Measurements from ENCODE around the gene NPL. TPM values are rescaled to one million over a fixed set of nuclear protein-coding genes. Genes with fewer than 3 reads are reported as not detected.

NPL gene
- total RNA-seq, 1 donor from 2014 or later = 4.3 TPM

- Mint-ChIP-seq H3K27ac (ENCODE audit: unreplicated experiment) (no peak overlapping the region), H3K36me3 (ENCODE audit: low read depth) (no peaks in the 10 kb centered on the region), H3K9me3 (ENCODE audit: low read depth) (no peaks in the 10 kb centered on the region), H3K27me3 (ENCODE audit: low read depth) (peaks cover 6% of the 10 kb centered on the region), H3K4me1 (ENCODE audit: low read depth) (peaks cover 11% of the 10 kb centered on the region), H3K4me3 (ENCODE audit: unreplicated experiment) (no peak overlapping the region)
- no peak for TF ChIP-seq CTCF (IDR thresholded peaks at IDR 0.05)
- DNase-seq (ENCODE audit: low spot score) = no peak
These were observed 34.8 kb upstream of the NPL start for GRCh38 chr1:182754543-182755314.

- DNase-seq (ENCODE audit: low spot score) = no peak
- H3K4me1 Mint-ChIP-seq (ENCODE audit: low read depth) = peaks cover 11% of the 10 kb centered on the region
- no peak overlapping the region for H3K27ac Mint-ChIP-seq (ENCODE audit: unreplicated experiment)
These were observed 33.9 kb upstream of the NPL start for GRCh38 chr1:182755632-182756031.

DNA sequence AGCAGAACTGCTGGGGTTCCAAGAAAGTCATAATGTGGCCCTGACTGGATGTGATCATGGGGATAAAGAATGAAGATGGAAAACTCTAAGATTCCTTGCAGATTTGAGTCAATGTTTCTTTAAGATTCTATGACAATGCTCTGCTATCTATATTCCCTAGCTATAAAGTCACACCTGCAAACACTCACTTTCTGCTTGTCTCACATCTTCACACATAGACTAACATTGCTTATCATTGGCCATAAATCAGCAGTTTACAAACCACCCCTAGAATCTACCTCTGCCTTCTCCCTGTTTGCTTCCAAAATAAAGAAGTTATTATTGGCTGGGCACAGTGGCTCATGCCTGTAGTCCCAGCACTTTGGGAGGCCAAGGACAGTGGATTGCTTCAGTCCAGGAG is 33.1 kb upstream of the NPL start:
- Mint-ChIP-seq H3K27ac (ENCODE audit: unreplicated experiment) (no peak overlapping the region), H3K36me3 (ENCODE audit: low read depth) (no peaks in the 10 kb centered on the region), H3K4me1 (ENCODE audit: low read depth) (peaks cover 11% of the 10 kb centered on the region), H3K9me3 (ENCODE audit: low read depth) (peaks cover under 1% of the 10 kb centered on the region), H3K27me3 (ENCODE audit: low read depth) (peaks cover 6% of the 10 kb centered on the region), H3K4me3 (ENCODE audit: unreplicated experiment) (no peak overlapping the region)
- TF ChIP-seq CTCF (IDR thresholded peaks at IDR 0.05) = no peak
- no peak for DNase-seq (ENCODE audit: low spot score)

More at GRCh38 chr1:182755632-182756031, 33.9 kb upstream of the NPL start:
- Mint-ChIP-seq H3K4me3 (ENCODE audit: unreplicated experiment) (no peak overlapping the region), H3K27me3 (ENCODE audit: low read depth) (peaks cover 6% of the 10 kb centered on the region), H3K36me3 (ENCODE audit: low read depth) (no peaks in the 10 kb centered on the region), H3K9me3 (ENCODE audit: low read depth) (no peaks in the 10 kb centered on the region)
- TF ChIP-seq CTCF (IDR thresholded peaks at IDR 0.05) = no peak

DNA sequence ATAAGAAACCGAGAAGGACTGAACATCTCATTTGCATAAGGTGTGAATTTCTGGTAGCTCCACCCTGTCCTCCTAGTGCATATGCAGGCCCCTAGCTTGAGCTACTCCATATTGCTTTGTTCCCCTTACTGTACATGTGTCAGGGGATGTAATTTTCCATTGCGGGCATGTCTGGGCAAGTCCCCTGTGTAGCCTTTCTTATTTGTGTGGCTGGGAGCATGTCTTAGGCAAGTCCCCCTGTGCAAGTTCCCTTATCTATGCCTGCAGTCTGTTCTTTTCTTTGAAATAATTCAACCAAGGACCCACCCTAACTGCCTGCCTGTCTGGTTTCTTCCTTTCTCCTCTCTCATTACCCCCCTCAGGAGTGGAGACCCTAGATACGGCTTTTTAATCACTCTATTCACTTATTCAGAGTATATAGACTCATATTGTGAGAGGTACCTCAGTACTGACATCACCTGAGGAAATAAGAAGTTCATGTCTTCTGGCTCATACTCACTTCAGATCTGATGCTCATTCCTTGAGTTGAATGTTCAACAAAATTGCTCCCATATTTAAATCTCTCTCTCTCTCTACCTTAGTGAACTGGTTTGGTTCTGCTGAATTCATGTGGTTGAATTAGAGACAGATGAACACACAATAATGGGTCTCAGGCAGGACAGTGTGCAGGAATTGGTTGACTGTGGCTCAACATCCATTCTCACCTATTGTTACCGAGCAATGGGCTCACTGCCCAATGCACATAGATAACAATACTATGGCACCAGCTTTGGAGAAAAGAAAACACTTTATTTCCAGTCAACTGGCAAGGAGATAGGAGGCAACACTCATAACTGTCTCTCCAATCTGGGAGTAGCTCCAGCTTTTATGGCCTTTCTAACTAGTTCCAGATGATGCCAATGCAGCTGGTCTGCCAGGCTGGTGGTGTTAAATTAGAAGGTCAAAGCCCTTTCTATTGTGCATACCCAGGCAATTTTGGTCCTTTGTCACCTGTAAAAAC is 27.9 kb upstream of the NPL start:
- Mint-ChIP-seq H3K27me3 (ENCODE audit: low read depth) (peaks cover 4% of the 10 kb centered on the region), H3K9me3 (ENCODE audit: low read depth) (peaks cover 6% of the 10 kb centered on the region), H3K36me3 (ENCODE audit: low read depth) (no peaks in the 10 kb centered on the region), H3K4me3 (ENCODE audit: unreplicated experiment) (no peak overlapping the region), H3K4me1 (ENCODE audit: low read depth) (peaks cover 12% of the 10 kb centered on the region), H3K27ac (ENCODE audit: unreplicated experiment) (no peak overlapping the region)
- no peak for TF ChIP-seq CTCF (IDR thresholded peaks at IDR 0.05)
- DNase-seq (ENCODE audit: low spot score) = no peak

DNA sequence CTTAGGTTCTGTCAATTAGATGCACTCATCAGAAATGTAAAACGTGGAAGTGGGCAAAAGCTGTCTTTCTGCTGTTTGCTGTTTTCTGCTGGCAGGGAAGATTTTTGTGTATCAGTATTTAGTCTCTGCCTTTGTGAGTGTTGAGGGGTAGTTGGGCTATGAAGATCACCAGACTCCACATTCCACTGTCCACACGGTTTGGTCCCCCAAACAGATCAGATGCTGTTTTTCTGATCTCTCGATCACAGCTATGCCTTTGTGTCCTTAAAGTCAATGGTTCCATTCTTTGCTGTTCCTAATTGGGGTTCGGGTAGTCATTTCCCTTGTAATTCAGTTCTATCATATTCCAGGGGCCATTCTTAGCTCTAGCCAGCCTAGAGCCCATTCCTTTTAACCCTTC is 27.0 kb upstream of the NPL start:
- TF ChIP-seq CTCF (IDR thresholded peaks at IDR 0.05) = no peak
- Mint-ChIP-seq H3K4me1 (ENCODE audit: low read depth) (peaks cover 12% of the 10 kb centered on the region), H3K27ac (ENCODE audit: unreplicated experiment) (no peak overlapping the region), H3K4me3 (ENCODE audit: unreplicated experiment) (no peak overlapping the region), H3K27me3 (ENCODE audit: low read depth) (peaks cover 4% of the 10 kb centered on the region), H3K9me3 (ENCODE audit: low read depth) (peaks cover 6% of the 10 kb centered on the region), H3K36me3 (ENCODE audit: low read depth) (no peaks in the 10 kb centered on the region)
- DNase-seq (ENCODE audit: low spot score) = no peak
